Mesenchymal stem cell (in vitro differentiated cells and primary cell): ENCODE data around the gene TBC1D2.
"Not testable (repeated sequence)": the region's sequence is repeated elsewhere in the genome, so short reads cannot be mapped to it uniquely, and the experiment has no call there.

Experiments used
- DNase-seq: peaks from one replicate; pipeline ENCODE4 v3.0.0-alpha.2; 2013
- H2AFZ ChIP-seq: one replicate; pipeline ENCODE4 v1.6.1; 2013; ENCODE audit warnings: low read depth, mild to moderate bottlenecking, control low read depth, inconsistent platforms, low read length, moderate library complexity
- H2AK5ac ChIP-seq: 2 replicates; pipeline ENCODE4 v1.6.1; 2013; ENCODE audit warnings: low read length, moderate library complexity, mild to moderate bottlenecking, inconsistent platforms; ENCODE audit not compliant: severe bottlenecking
- H2BK120ac ChIP-seq: one replicate; pipeline ENCODE4 v1.6.1; 2013; ENCODE audit warnings: low read depth, mild to moderate bottlenecking, inconsistent platforms, low read length, moderate library complexity
- H2BK12ac ChIP-seq, 2 experiments: one replicate each; pipeline ENCODE4 v1.6.1; 2013; ENCODE audit warnings: inconsistent platforms in 2 of 2, low read length in 2 of 2, mild to moderate bottlenecking in 2 of 2, moderate library complexity in 2 of 2, control low read depth in 1 of 2
- H2BK15ac ChIP-seq: one replicate; pipeline ENCODE4 v1.6.1; 2013; ENCODE audit warnings: mild to moderate bottlenecking, low read depth, inconsistent platforms; ENCODE audit not compliant: poor library complexity, severe bottlenecking
- H2BK5ac ChIP-seq: 2 replicates; pipeline ENCODE4 v1.6.1; 2013; ENCODE audit warnings: low read depth, mild to moderate bottlenecking, low read length, control low read depth, inconsistent platforms; ENCODE audit not compliant: poor library complexity, severe bottlenecking
- H3K14ac ChIP-seq, 2 experiments: one replicate each; pipeline ENCODE4 v1.6.1; 2013; ENCODE audit warnings: inconsistent platforms in 2 of 2, low read length in 2 of 2, control low read depth in 1 of 2, mild to moderate bottlenecking in 1 of 2, moderate library complexity in 1 of 2
- H3K18ac ChIP-seq, 2 experiments: one replicate each; pipeline ENCODE4 v1.6.1; 2013; ENCODE audit warnings: inconsistent platforms in 2 of 2, low read length in 2 of 2, control low read depth in 1 of 2, low read depth in 1 of 2, mild to moderate bottlenecking in 1 of 2
- H3K23ac ChIP-seq, 2 experiments: one replicate each; pipeline ENCODE4 v1.6.1; 2013; ENCODE audit warnings: inconsistent platforms in 2 of 2, low read length in 2 of 2, mild to moderate bottlenecking in 2 of 2, moderate library complexity in 2 of 2, control low read depth in 1 of 2
- H3K27ac ChIP-seq: 2 replicates; pipeline ENCODE4 v1.5.1; 2013; ENCODE audit warnings: mild to moderate bottlenecking, moderate library complexity, low read length, control low read depth, inconsistent platforms; ENCODE audit not compliant: poor library complexity, severe bottlenecking
- H3K27me3 ChIP-seq, 2 experiments: 2 replicates each; pipeline versions ENCODE4 v1.6.1 to v1.7.0; 2013; ENCODE audit warnings: low read length in 2 of 2, mild to moderate bottlenecking in 2 of 2, moderate library complexity in 2 of 2, control low read depth in 1 of 2, inconsistent platforms in 1 of 2; ENCODE audit not compliant: control insufficient read depth in 1 of 2, insufficient read depth in 1 of 2
- H3K36me3 ChIP-seq, 2 experiments: 2 replicates each; pipeline versions ENCODE4 v1.6.1 to v1.7.0; 2013; ENCODE audit warnings: low read length in 2 of 2, control low read depth in 1 of 2, inconsistent platforms in 1 of 2, low read depth in 1 of 2, mild to moderate bottlenecking in 1 of 2; ENCODE audit not compliant: insufficient read depth in 2 of 2, control insufficient read depth in 1 of 2
- H3K4ac ChIP-seq, 2 experiments: one replicate each; pipeline ENCODE4 v1.6.1; 2013; ENCODE audit warnings: inconsistent platforms in 2 of 2, low read length in 2 of 2, mild to moderate bottlenecking in 2 of 2, moderate library complexity in 2 of 2, control low read depth in 1 of 2, low read depth in 1 of 2
- H3K4me1 ChIP-seq: 2 replicates; pipeline ENCODE4 v1.6.1; 2013; ENCODE audit warnings: low read depth, low read length, control low read depth; ENCODE audit not compliant: control insufficient read depth, insufficient read depth
- H3K4me2 ChIP-seq: 2 replicates; pipeline ENCODE4 v1.6.1; 2013; ENCODE audit warnings: low read length, mild to moderate bottlenecking, inconsistent platforms; ENCODE audit not compliant: poor library complexity, severe bottlenecking
- H3K4me3 ChIP-seq, 2 experiments: 2 replicates each; pipeline versions ENCODE4 v1.5.1 to v1.7.0; 2013; ENCODE audit warnings: low read length in 2 of 2, mild to moderate bottlenecking in 2 of 2, control low read depth in 1 of 2, low read depth in 1 of 2; ENCODE audit not compliant: insufficient read depth in 1 of 2
- H3K79me1 ChIP-seq: replicated peaks from 2 replicates; pipeline ENCODE4 v1.6.1; 2013; ENCODE audit warnings: mild to moderate bottlenecking, control low read depth, low read length, inconsistent platforms; ENCODE audit not compliant: poor library complexity, severe bottlenecking
- H3K9ac ChIP-seq: 2 replicates; pipeline ENCODE4 v1.7.0; 2013; ENCODE audit warnings: mild to moderate bottlenecking, low read length, moderate library complexity
- H3K9me3 ChIP-seq: 2 replicates; pipeline ENCODE4 v1.7.0; 2013; ENCODE audit warnings: mild to moderate bottlenecking, low read length; ENCODE audit not compliant: control insufficient read depth
- H4K8ac ChIP-seq: one replicate; pipeline ENCODE4 v1.6.1; 2013; ENCODE audit warnings: inconsistent platforms, mild to moderate bottlenecking, low read length, moderate library complexity
- H4K91ac ChIP-seq: one replicate; pipeline ENCODE4 v1.6.1; 2013; ENCODE audit warnings: mild to moderate bottlenecking, low read length, inconsistent platforms
- WGBS: methylation state at CpG from one replicate; pipeline ENCODE4 v1.1.7; 2013; ENCODE audit warnings: mixed read lengths; 5-methylcytosine and 5-hydroxymethylcytosine counted together

The TBC1D2 gene

GRCh38 chr9:98275159-98275558, 19.7 kb upstream of the TBC1D2 start:
- Histone ChIP-seq H2BK5ac (no peak overlapping the region), H3K36me3 (no peaks in the 10 kb centered on the region), H3K14ac (no peak overlapping the region), H4K8ac (no peak overlapping the region), H3K9me3 (no peaks in the 10 kb centered on the region), H2BK15ac (no peak overlapping the region), H3K23ac (no peak overlapping the region), H3K79me1 (no peaks in the 10 kb centered on the region), H2AFZ (no peak overlapping the region), H3K9ac (no peak overlapping the region), H3K4me1 (no peaks in the 10 kb centered on the region), H3K27ac (no peak overlapping the region), H3K4me3 (no peak overlapping the region), H2AK5ac (no peak overlapping the region), H4K91ac (no peak overlapping the region), H3K18ac (no peak overlapping the region), H3K27me3 (peaks cover 46 to 54% of the 10 kb centered on the region in 2 experiments), H2BK120ac (no peak overlapping the region), H3K4me2 (no peak overlapping the region), H2BK12ac (no peak overlapping the region), H3K4ac (no peak overlapping the region)
- DNase-seq: no peak
- WGBS: 80% methylated on average over 1 of the region's 2 CpGs

DNA sequence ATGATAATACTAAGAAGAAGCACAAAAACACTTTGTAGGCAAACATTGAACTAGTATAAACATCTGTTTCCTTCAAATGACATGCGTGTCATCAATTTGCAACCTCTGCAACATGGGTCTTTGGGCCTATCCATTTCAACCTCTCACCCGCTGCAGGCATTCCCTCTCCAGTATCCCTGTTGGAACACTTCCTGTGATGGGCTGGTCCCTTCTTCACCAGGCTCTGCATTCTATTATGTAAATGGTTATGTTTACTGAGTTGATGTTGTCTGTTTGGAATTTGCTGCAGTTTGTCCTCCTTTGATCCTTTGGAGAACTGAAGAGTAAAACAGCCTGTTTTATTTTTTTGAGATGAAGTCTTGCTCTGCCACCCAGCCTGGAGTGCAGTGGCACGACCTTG, 16.6 kb upstream of the TBC1D2 start:
- no peak overlapping the region for H3K9ac ChIP-seq
- WGBS: 88% methylated on average over 2 of the region's 3 CpGs

DNA sequence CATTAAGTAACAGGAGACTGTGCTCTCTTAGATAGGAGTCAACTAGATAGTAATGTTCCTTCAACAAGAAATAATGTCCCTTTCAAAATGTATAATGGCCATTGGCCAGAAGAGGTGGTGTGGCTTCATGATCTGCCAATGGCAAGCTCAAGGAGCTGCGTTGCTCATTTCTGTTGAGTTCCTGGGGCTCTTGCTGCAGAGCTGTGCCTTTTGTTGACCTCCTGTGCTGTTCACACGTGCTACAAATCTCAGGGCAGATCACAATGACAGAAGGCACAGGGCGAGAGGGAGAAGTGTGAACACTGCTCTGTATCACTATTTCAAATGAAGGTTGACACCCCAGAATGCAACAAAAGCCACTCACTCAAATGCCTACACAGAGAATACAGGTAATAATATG, 16.0 kb upstream of the TBC1D2 start:
- H3K23ac ChIP-seq: no peak overlapping the region
- H2BK5ac ChIP-seq: no peak overlapping the region
- H3K27ac ChIP-seq: no peak overlapping the region
- H3K4me3 ChIP-seq: no peak overlapping the region
- H2AK5ac ChIP-seq: no peak overlapping the region
- H3K4me2 ChIP-seq: no peak overlapping the region
- H3K9me3 ChIP-seq: no peaks in the 10 kb centered on the region
- no peaks in the 10 kb centered on the region for H3K79me1 ChIP-seq
- no peak overlapping the region for H3K14ac ChIP-seq
- no peak overlapping the region for H3K4ac ChIP-seq
- H2BK15ac ChIP-seq: no peak overlapping the region
- no peak overlapping the region for H4K91ac ChIP-seq
- no peak overlapping the region for H2BK120ac ChIP-seq
- no peak overlapping the region for H4K8ac ChIP-seq
- no peaks in the 10 kb centered on the region for H3K4me1 ChIP-seq
- DNase-seq: no peak
- no peak overlapping the region for H3K9ac ChIP-seq
- WGBS: 58% methylated on average over 2 of the region's 3 CpGs
- no peak overlapping the region for H2AFZ ChIP-seq
- H3K18ac ChIP-seq: no peak overlapping the region
- no peaks in the 10 kb centered on the region for H3K36me3 ChIP-seq
- no peak overlapping the region for H2BK12ac ChIP-seq
- peaks cover 17 to 21% of the 10 kb centered on the region in 2 experiments for H3K27me3 ChIP-seq

More for the DNA sequence above, 16.6 kb upstream of the TBC1D2 start:
- no peak overlapping the region for H2BK15ac ChIP-seq
- no peak overlapping the region for H2BK12ac ChIP-seq
- no peaks in the 10 kb centered on the region for H3K4me1 ChIP-seq
- no peak overlapping the region for H2AK5ac ChIP-seq
- H3K79me1 ChIP-seq: no peaks in the 10 kb centered on the region
- H3K4me3 ChIP-seq: no peak overlapping the region
- H2BK120ac ChIP-seq: no peak overlapping the region
- no peak overlapping the region for H3K23ac ChIP-seq
- H3K18ac ChIP-seq: no peak overlapping the region
- H3K14ac ChIP-seq: no peak overlapping the region
- H3K4ac ChIP-seq: no peak overlapping the region
- H3K36me3 ChIP-seq: no peaks in the 10 kb centered on the region
- H4K91ac ChIP-seq: no peak overlapping the region
- H3K27ac ChIP-seq: no peak overlapping the region
- peaks cover 23 to 24% of the 10 kb centered on the region in 2 experiments for H3K27me3 ChIP-seq
- no peak overlapping the region for H4K8ac ChIP-seq
- H2AFZ ChIP-seq: no peak overlapping the region
- no peak overlapping the region for H3K4me2 ChIP-seq
- DNase-seq: no peak
- H3K9me3 ChIP-seq: no peaks in the 10 kb centered on the region
- H2BK5ac ChIP-seq: no peak overlapping the region

DNA sequence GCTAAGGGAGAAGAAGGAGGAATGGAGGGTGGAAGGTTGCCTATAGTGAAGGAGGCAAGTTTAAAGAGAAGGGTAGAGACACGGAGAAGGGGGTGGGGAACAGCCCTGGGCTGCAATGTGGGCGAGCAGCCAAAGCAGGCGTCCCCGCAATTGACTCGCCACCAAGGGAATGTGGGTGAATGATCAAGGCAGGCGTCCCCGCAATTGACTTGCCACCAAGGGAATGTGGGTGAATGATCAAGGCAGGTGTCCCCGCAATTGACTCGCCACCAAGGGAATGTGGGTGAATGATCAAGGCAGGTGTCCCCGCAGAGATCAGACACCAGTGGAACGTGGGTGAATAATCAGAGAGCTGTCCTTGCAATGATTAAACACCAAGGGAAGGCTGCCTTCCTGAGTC, 14.8 kb upstream of the TBC1D2 start:
- H3K9ac ChIP-seq, H3K4me2 ChIP-seq, H3K9me3 ChIP-seq, H3K23ac ChIP-seq, H3K27ac ChIP-seq, H3K4ac ChIP-seq, H2BK5ac ChIP-seq, H2BK12ac ChIP-seq, DNase-seq, H3K36me3 ChIP-seq, H2AK5ac ChIP-seq, H2BK120ac ChIP-seq, H3K18ac ChIP-seq, H2BK15ac ChIP-seq, H3K14ac ChIP-seq, H4K8ac ChIP-seq, H4K91ac ChIP-seq, H2AFZ ChIP-seq, H3K79me1 ChIP-seq, H3K4me1 ChIP-seq, H3K4me3 ChIP-seq: not testable (repeated sequence)
- 90% methylated on average over 11 of the region's 11 CpGs for WGBS
- H3K27me3 ChIP-seq: peaks cover 11 to 18% of the 10 kb centered on the region in 2 experiments
